NB4 (cell line): Measurements from ENCODE around the gene ACO1.

Experiments used
- CTCF ChIP-seq: IDR thresholded peaks from one replicate; pipeline ENCODE4 v1.5.1; 2012; ENCODE audit warnings: low read depth, low read length
- MYC ChIP-seq: IDR thresholded peaks from 2 replicates; pipeline ENCODE4 v1.6.1; 2011; ENCODE audit warnings: low read depth, low read length
- POLR2A ChIP-seq: IDR thresholded peaks from 2 replicates; pipeline ENCODE4 v1.6.1; 2011; ENCODE audit warnings: mild to moderate bottlenecking; ENCODE audit not compliant: insufficient read length; ENCODE audit errors: extremely low read depth

- no peak for TF ChIP-seq POLR2A
- TF ChIP-seq CTCF, result no peak
- TF ChIP-seq MYC, result no peak
These were observed 29.0 kb downstream of the ACO1 start for GRCh38 chr9:32413424-32413823.
